Loucy (cell line): ENCODE data around the gene BBS4.

Source experiments
- H2AFZ ChIP-seq: fragments of 200-600 bp; sonication (generic); 2 replicates; pipeline ENCODE4 v1.6.0; 2016; ENCODE audit warnings: antibody characterized with exemption, mild to moderate bottlenecking, low read length, moderate library complexity
- H3F3A ChIP-seq: fragments of 200-600 bp; 2 replicates; pipeline ENCODE4 v1.6.0; 2016; ENCODE audit warnings: antibody characterized with exemption, low read depth, mild to moderate bottlenecking
- H3K27me3 ChIP-seq: fragments of 200-600 bp; sonication (generic); 2 replicates; pipeline ENCODE4 v1.6.1; 2014; ENCODE audit warnings: low read length, mild to moderate bottlenecking; ENCODE audit not compliant: insufficient read depth, poor library complexity, severe bottlenecking
- H3K36me3 ChIP-seq: fragments of 200-600 bp; sonication (generic); 2 replicates; pipeline ENCODE4 v1.6.1; 2016; ENCODE audit warnings: low read length; ENCODE audit not compliant: insufficient read depth
- H3K4me1 ChIP-seq: fragments of 200-600 bp; sonication (generic); 2 replicates; pipeline ENCODE4 v1.5.1; 2014; ENCODE audit warnings: low read length, mild to moderate bottlenecking; ENCODE audit not compliant: insufficient read depth, poor library complexity, severe bottlenecking
- H3K4me2 ChIP-seq: fragments of 200-600 bp; sonication (generic); 2 replicates; pipeline ENCODE4 v1.6.0; 2014; ENCODE audit warnings: antibody characterized with exemption, low read length, low read depth, mild to moderate bottlenecking; ENCODE audit not compliant: poor library complexity, severe bottlenecking
- H3K4me3 ChIP-seq: fragments of 200-600 bp; sonication (generic); 2 replicates; pipeline ENCODE4 v1.5.1; 2014; ENCODE audit warnings: low read length, mild to moderate bottlenecking, mixed read lengths; ENCODE audit not compliant: poor library complexity, severe bottlenecking
- H3K79me2 ChIP-seq: fragments of 200-600 bp; sonication (generic); 2 replicates; pipeline ENCODE4 v1.6.1; 2014; ENCODE audit warnings: low read length; ENCODE audit not compliant: insufficient read depth
- H3K9ac ChIP-seq: fragments of 200-600 bp; sonication (generic); 2 replicates; pipeline ENCODE4 v1.6.0; 2014; ENCODE audit warnings: mild to moderate bottlenecking, low read depth, low read length, moderate library complexity; ENCODE audit not compliant: poor library complexity, severe bottlenecking
- H3K9me2 ChIP-seq: fragments of 200-600 bp; sonication (generic); replicated peaks from 2 replicates; pipeline ENCODE4 v1.6.1; 2016; ENCODE audit warnings: low read depth, low read length, mixed read lengths
- H3K9me3 ChIP-seq: fragments of 200-600 bp; sonication (generic); 2 replicates; pipeline ENCODE4 v1.6.1; 2014; ENCODE audit warnings: mild to moderate bottlenecking, antibody characterized with exemption, low read length, low read depth; ENCODE audit not compliant: insufficient read depth
- H4K20me1 ChIP-seq: fragments of 200-600 bp; sonication (generic); 2 replicates; pipeline ENCODE4 v1.6.0; 2014; ENCODE audit warnings: antibody characterized with exemption, low read length, mild to moderate bottlenecking; ENCODE audit not compliant: insufficient read depth, poor library complexity, severe bottlenecking
- EZH2phosphoT487 ChIP-seq: fragments of 200-600 bp; IDR thresholded peaks from 2 replicates; pipeline ENCODE4 v1.6.1; 2018; ENCODE audit warnings: antibody characterized with exemption, mild to moderate bottlenecking, moderate library complexity, borderline replicate concordance
- TF ChIP-seq, protein P1 (sequence below): fragments of 200-600 bp; sonication (generic); conservative IDR thresholded peaks from 2 replicates; pipeline ENCODE4 v1.5.1; 2014; ENCODE audit warnings: mild to moderate bottlenecking, antibody characterized with exemption, low read length

BBS4 gene

DNA sequence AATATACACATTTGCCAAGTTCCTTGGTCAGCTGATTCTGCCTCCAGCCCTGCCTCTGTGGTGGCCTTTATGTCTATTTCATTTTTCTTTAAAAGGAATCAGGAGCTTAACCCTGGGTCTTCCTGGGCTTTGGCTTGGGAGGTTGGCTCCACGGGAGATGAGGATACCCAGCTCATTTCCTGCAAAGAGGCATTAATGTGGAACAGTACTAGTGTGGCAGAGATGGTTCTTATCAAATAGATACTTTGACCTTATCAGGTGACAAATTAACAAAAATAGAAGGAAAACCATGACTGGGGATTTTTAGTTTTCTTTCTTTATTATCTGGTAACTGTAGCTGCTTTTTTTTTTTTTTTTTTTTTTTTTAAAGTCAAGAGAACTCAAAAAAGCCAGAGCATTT lies 42.8 kb downstream of the BBS4 start:
- TF ChIP-seq, protein P1, sequence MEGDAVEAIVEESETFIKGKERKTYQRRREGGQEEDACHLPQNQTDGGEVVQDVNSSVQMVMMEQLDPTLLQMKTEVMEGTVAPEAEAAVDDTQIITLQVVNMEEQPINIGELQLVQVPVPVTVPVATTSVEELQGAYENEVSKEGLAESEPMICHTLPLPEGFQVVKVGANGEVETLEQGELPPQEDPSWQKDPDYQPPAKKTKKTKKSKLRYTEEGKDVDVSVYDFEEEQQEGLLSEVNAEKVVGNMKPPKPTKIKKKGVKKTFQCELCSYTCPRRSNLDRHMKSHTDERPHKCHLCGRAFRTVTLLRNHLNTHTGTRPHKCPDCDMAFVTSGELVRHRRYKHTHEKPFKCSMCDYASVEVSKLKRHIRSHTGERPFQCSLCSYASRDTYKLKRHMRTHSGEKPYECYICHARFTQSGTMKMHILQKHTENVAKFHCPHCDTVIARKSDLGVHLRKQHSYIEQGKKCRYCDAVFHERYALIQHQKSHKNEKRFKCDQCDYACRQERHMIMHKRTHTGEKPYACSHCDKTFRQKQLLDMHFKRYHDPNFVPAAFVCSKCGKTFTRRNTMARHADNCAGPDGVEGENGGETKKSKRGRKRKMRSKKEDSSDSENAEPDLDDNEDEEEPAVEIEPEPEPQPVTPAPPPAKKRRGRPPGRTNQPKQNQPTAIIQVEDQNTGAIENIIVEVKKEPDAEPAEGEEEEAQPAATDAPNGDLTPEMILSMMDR, result no peak
- TF ChIP-seq EZH2phosphoT487, result no peak
- Histone ChIP-seq H3K4me2 (no peak overlapping the region), H3K9me3 (no peaks in the 10 kb centered on the region), H3K9ac (no peak overlapping the region), H3K79me2 (no peaks in the 10 kb centered on the region), H3K27me3 (no peaks in the 10 kb centered on the region), H2AFZ (no peak overlapping the region), H3F3A (no peaks in the 10 kb centered on the region), H3K36me3 (no peaks in the 10 kb centered on the region), H3K4me3 (no peak overlapping the region), H3K4me1 (no peaks in the 10 kb centered on the region), H4K20me1 (no peaks in the 10 kb centered on the region), H3K9me2 (no peaks in the 10 kb centered on the region)

DNA sequence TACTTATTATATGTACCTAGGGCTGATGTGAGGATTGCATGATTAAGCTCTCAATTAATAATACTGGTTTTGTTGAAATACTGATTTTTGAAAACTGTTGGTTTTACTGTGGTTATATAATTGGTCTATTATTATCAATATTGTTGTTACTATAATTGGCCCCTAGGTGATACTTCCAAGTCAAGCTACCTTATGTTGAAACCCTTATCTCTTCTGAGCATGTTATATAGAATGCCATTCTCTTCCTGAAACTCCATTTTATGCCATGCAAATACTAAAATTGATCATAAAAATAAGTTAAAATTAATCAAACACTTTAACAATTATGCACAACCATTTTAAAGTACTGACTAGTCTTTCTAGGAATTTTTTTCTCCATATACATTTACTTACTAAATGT lies 46.1 kb downstream of the BBS4 start:
- H3K4me3 ChIP-seq, result no peak overlapping the region
- H3K4me2 ChIP-seq, result no peak overlapping the region
- no peaks in the 10 kb centered on the region for H3K79me2 ChIP-seq
- H3K36me3 ChIP-seq, result peaks cover 7% of the 10 kb centered on the region; the same call in 1 of the 2 replicates
- no peak overlapping the region for H3K9ac ChIP-seq
- H3K9me3 ChIP-seq, result no peaks in the 10 kb centered on the region
- no peak overlapping the region for H2AFZ ChIP-seq
- H3K4me1 ChIP-seq, result peaks cover 4% of the 10 kb centered on the region
- H4K20me1 ChIP-seq, result no peaks in the 10 kb centered on the region
- H3K9me2 ChIP-seq, result no peaks in the 10 kb centered on the region
- TF ChIP-seq EZH2phosphoT487, result no peak
- TF ChIP-seq, protein P1, result no peak
- no peaks in the 10 kb centered on the region for H3F3A ChIP-seq
- H3K27me3 ChIP-seq, result no peaks in the 10 kb centered on the region

DNA sequence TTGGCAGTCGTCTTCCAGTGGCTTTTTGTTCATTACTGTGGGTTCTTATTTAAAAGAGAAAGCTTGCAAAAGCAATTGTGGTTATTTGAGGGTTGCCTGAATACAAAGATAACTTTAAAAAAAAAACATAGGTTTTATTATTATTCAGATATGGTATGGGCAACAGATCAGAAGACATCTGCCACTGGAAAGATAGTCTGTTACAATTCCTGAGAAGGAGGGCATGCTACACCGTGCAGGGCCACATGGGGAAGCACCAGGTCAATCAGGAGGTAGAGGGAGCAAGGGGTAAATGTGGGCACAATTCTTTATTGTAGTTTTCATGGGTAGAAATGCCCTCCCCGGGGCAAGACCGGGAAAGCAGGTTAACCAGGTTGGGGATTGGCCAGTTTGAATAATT lies 46.5 kb downstream of the BBS4 start:
- Histone ChIP-seq H3F3A (no peaks in the 10 kb centered on the region), H3K9me2 (no peaks in the 10 kb centered on the region), H2AFZ (no peak overlapping the region), H3K4me1 (peaks cover 4% of the 10 kb centered on the region), H3K4me3 (no peak overlapping the region), H4K20me1 (no peaks in the 10 kb centered on the region), H3K9ac (no peak overlapping the region), H3K36me3 (peaks cover 10% of the 10 kb centered on the region; the same call in 1 of the 2 replicates), H3K27me3 (no peaks in the 10 kb centered on the region), H3K79me2 (no peaks in the 10 kb centered on the region), H3K9me3 (no peaks in the 10 kb centered on the region), H3K4me2 (no peak overlapping the region)
- TF ChIP-seq, protein P1, result peak; percentile 48
- TF ChIP-seq EZH2phosphoT487, result no peak
